ELR (cell line): Measurements from ENCODE around the gene RTL5.
"Not testable (repeated sequence)": the region's sequence is repeated elsewhere in the genome, so short reads cannot be mapped to it uniquely, and the experiment has no call there.

Experiments
- DNase-seq: peaks from one replicate; pipeline ENCODE4 v3.0.0-alpha.2; 2015; ENCODE audit warnings: low read depth

Gene RTL5

DNA sequence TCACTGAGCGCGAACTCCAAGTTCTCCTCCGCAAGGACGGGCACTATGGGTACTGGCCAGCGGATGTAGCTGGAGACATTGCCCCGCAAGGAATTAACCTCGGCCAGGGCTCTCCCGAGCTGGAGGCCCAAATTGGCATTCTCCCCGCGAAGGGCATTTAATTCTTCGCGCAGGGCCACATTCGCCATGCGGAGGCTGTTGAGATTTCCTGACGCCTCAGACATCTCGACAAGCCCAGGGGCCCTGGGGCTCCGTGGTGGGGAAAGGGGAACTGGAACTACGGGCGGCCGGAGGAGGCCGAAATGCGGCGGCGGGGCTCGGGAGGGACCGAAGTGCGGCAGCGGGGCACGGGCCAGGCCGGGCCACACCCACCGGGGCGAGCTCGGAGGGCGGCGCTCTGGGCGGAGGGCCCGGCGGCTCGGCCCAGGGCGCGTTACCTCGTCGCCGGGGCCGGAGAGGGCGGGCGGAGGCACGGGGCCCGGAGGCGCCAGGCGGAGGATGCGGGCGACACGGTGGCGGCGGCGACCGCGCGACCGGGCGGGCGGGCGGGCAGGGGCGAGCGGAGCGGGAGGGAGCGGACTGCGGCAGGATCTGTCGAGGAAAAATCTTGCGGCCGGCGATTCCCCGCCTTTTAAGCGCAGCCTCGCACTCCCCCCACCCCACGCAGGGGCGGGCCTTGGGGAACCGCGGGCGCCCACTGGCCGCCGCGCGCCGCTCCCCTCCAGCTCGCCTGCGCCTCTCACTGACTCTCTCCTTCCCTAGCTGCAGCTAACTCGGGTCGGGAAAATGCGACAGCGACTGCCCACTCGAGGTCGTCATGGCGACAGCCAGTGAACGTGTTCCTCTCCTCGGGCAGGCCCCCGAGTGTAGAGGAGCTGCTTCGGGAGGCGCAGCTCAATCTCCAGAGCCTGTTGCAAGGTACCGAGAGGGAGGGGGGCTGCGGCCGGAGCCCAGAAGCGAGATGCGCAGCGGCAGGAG lies at the start of gene RTL5:
TSS of gene RTL5 (minus strand) at position 599 of the 978 bp plus-strand sequence.
- peak; percentile 82 for DNase-seq

DNA sequence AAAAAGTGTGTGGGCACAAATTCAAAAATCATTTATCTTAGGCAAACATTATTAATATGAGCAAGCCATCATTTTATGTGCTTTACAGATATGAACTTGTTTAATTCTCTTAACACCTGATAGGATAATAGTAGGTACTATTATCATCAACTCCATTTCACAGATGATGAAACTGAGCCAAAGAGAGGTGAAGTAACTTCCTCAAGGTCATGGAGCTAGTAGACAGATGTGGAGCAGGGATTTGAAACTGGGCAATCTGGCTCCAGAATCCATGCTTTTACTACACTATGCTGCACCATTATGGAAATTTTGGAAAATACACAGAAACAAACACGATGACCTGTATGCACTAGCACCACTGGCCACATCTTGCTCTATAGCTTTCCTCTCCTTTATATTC lies 48.8 kb upstream of the RTL5 start:
- DNase-seq: no peak

DNA sequence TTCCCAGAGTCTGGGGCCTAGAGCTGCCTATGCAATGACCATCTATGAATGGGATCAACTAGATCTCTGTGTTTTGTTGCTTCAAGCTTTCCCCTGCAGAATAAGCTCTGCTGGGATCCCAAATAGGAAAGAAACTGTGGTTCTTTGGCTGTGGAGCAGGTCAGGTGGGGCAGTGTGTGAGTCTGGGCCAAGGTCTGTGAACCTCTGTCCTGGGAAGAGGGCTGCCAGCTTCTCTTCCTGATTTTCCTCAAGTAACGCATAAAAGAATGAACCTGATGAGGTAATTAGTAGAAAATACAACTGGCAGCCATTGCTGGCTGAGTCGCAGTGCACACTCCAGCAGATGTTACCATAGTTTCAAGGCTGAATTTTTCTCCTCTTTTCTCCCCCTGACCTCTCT lies 45.3 kb upstream of the RTL5 start:
- DNase-seq: no peak

DNA sequence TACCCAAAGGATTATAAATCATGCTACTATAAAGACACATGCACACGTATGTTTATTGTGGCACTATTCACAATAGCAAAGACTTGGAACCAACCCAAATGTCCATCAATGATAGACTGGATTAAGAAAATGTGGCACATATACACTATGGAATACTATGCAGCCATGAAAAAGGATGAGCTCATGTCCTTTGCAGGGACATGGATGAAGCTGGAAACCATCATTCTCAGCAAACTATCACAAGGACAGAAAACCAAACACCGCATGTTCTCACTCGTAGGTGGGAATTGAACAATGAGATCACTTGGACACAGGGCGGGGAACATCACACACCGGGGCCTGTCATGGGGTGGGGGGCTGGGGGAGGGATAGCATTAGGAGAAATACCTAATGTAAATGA lies 44.6 kb upstream of the RTL5 start:
- not testable (repeated sequence) for DNase-seq

DNA sequence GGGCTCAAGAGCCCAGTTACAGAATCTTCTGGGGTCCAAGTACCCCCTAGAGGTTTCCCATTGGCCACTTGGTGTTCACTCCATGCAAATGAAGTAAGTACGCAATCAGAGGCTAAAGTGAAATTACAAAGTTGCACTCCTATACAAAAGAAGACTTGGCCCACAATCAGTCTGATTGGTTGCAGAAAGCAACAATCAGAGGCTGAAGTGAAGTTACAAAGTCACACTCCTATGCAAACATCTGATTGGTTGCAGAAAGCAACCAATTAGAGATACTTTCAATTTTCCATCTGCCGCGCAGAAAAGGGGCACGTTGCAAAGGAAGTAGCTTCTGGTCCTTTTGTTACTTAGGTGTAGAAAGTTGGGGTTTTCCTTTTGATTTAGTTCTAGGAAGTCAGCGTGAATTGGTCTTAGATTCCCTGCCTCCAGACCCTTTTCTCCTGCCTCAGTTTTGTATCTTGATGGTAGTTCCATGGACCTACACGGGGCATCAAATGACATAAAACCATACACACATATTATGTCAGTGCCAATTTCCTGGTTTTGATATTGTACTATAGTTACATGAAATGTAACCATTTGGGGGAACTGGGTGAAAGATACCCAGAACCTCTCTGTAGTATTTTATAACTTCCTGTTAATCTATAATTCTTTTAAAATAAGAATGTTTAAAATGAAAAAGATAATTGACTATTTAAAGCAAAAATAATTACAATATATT lies 37.5 kb upstream of the RTL5 start:
- no peak for DNase-seq

DNA sequence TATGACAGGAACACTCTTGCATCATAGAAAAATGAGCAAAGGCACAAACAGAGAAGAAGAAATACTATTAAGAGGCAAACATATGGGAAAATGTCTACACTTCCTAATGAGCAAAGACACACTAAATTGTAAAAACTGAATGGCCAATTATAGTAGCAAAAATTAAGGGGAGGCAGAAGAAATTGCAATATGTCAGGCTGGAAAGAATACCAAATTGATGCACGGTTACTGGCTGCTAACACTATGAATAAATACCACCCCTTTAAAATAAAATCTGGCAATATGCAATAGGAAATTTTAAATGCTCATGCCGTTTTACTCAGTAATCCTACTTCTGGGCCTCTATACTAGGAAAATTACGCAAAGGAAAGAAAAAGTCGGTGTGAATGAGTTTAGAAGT lies 33.8 kb upstream of the RTL5 start:
- DNase-seq: no peak

DNA sequence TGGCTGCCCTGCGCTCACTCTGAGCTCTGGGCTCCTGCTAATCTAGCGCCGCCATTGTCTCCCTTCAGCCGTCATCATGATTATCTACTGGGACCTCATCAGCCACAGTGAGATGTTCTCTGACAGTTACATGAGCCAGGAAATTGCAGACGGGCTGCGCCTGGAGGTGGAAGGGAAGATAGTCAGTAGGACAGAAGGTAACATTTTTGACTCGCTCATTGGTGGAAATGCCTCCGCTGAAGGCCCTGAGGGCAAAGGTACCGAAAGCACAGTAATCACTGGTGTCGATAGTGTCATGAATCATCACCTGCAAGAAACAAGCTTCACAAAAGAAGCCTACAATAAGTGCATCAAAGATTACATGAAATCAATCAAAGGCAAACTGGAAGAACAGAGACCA lies 28.1 kb upstream of the RTL5 start:
- no peak for DNase-seq

DNA sequence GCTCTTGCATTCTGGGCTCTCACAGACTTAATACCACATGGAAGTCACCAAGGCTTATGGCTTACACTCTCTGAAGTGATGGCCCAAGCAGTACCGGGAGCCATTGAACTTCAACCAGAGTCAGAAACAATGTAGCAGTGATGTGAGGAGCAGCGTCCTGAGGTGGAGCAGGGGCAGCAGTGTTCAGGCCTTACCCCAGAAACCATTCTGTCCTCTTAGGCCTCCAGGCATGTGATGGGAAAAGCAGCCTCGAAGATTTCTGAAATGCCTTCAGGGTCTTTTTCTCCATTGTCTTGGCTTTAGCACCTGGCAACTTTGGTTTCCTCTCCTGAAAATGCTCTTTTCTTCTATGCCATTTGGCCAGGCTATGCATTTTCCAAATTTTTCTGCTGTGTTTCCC lies 27.1 kb upstream of the RTL5 start:
- DNase-seq: no peak

DNA sequence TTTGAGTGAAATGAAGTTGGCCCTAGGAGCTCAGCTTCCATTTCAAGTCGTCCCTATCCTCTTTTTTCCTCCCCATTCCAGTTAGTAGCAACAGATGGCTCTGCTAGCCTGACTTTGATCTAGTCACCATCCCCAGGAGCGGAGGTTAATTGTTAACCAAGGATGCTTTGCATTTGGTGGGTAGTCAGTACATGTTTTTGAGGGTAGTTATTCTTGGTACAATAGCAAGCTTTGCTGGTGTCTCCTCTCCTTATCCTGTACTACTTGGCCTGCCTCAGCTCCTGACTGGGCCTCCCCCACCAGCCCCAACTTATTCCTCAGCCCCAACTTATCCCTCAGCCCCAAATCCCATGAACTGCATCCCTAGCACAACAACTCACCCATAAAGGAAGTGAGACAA lies 14.8 kb upstream of the RTL5 start:
- DNase-seq: no peak

DNA sequence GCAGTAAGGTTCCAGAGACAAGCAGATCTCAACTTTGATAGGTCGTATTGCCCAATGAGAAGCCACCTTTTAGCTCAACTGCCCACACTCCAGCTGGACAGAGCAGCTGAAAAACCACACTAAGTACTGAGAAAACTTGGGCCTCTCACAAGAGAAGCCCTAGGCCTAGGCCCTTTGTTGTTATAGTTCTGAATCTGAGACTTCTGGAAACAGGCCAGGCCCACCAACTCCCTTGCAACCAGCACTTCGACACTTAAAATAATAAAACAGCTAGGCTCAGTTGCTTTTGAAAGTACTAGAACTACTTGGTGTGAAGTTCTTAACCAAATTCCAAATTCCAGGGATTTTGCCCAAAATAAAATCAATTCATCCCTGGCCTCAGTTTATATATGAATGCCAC lies 13.5 kb upstream of the RTL5 start:
- no peak for DNase-seq

DNA sequence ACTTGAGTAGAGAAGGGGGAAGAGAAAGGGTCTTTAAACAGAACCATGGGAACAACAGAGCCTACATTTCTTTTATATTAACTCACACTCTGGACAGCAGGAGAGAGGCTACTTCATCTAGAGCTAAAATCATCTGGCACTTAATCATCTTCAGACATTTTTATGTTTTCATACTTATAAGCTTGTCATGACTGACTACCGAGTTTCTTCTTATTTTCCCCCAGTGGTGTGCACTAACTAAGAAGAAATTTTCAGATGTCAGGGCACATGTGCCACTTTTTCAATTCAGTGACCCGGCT lies 11.8 kb upstream of the RTL5 start:
- DNase-seq: no peak

DNA sequence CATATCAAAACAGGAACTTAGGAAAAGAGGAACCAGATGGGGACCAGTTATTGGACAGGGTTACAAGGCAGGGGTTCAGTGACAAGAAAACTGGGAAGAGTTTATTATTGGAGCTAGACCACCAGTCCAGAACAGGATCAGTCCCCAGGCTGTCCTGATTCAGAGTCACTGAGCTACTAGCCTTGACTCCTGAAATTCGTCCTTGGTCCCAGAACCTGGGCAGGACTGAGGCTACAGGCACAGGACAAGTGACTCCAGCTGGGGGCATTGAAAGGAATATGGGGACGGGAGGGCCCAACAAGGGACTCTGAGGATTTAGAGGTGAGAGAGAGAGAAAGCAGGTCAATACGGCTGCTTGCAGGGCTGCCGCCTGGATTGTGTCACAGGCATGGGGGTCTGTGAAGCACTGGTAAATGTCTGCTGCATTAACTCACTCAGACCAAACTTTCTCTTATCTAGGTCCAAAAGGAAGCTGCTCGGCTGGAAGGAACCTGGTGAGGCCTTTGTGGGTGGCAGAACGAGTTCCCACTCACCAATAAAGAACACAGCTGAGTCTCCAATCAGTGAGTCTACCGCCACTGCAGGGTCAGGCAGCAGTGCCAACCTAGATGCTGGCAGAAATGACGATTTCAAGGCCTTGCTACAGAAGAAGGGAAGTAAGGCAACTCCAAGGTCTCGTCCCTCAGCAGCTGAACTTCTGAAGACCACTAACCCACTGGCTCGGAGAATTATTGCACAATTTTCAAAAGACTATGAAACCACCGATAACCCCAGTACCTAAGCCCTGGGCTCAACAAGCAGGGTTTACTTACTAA lies 11.3 kb upstream of the RTL5 start:
- no peak for DNase-seq

DNA sequence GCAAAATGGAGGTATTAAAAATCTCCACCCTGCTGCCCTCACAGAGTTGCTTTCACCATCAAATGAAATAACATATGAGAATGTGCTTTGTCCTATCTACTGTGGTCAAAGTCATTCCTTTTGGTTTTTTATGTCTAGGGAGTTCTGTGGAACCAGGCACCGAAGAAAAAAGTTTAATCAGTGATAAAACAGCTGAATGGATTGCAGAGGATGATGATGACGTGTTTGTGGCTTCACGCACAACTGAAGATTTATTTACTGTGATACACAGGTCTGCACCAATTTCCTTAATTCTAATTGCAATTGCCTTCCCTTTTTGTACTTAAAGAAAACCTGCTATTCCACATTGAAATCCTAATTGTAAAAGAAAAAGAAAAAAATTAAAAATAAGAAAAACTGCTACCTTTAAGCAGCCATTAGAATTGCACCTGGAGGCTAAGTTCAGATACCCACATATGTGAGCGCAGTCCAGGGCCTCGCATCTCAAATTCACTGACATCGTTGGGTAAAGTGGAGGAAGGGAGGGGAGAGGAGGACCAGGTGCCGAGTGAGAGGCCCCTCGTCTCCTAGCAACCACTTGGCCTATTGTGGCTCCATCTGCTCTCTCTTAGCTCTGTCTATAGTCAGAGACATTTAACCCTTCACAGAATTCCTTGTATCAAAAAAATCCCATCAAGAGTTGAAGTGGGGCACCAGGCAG lies 10.5 kb upstream of the RTL5 start:
- DNase-seq: no peak

DNA sequence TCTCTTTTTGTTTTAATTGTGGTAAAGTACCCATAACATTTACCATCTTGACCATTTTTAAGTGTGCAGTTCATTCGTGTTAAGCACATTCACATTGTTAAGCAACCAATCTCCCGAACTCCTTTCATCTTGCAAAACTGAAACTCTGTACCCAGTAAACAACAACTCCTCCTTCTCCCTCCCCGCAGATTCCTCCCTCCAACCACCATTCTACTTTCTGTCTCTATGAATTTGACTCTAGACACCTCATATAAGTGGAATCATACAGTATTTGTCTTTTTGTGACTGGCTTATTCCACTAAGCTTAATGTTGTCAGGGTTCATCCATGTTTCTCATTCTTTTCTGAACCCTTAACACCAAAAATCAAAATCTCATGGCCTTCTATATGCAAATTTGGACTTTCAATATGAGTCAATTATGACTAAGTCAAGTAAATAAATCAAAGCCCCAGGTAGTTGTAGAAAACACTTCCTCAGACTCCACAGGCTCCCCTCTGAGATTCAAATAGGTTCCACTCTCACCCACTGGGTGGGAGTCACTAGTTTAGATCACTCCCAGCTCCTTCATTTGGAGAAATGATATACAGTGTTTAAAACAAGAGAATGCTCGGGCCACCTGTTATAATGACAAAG lies 9.8 kb upstream of the RTL5 start:
- DNase-seq: peak; percentile 4

DNA sequence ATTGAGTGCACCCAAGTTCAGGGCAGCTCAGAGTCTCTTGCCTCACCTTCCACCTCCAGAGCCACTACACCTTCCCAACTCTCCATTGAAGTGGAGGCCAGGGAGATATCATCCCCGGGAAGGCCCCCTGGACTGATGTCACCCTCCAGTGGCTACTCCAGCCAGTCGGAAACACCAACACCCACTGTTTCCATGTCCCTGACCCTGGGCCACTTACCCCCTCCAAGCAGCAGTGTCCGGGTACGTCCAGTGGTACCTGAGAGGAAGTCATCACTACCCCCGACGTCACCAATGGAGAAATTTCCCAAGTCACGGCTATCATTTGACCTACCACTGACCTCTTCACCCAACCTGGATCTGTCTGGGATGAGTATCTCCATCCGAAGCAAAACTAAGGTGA lies 7.8 kb upstream of the RTL5 start:
- no peak for DNase-seq

DNA sequence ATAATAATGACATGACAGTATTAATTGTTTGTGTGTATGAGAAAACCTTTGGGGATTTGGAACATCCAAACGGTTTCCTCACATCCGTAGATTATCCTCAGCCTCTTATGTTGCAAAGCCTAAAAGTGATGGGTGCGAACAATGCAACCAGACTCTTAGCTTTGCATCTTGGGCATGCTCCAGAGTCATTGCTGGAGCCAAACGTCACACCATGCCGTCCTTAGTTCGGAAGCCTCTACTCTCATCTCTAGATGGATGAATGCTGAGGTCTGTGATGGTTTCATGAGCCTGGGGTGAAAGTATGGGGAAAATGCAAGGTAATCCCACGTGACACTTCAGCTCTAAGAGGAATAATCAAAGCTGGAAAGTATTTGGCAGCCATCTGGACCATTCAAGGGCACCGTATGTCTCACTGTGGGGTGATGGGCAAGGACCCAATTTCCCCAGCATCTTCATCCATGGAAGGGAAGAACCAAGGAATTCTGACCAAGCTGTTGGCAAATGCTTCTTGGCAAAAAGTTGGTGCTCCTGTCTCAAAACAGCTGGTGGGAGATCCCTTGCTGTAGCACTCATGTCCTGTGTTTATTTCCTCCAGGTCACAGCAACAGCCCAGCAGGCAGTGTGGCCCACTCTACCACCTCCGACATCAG lies 6.3 kb upstream of the RTL5 start:
- no peak for DNase-seq

DNA sequence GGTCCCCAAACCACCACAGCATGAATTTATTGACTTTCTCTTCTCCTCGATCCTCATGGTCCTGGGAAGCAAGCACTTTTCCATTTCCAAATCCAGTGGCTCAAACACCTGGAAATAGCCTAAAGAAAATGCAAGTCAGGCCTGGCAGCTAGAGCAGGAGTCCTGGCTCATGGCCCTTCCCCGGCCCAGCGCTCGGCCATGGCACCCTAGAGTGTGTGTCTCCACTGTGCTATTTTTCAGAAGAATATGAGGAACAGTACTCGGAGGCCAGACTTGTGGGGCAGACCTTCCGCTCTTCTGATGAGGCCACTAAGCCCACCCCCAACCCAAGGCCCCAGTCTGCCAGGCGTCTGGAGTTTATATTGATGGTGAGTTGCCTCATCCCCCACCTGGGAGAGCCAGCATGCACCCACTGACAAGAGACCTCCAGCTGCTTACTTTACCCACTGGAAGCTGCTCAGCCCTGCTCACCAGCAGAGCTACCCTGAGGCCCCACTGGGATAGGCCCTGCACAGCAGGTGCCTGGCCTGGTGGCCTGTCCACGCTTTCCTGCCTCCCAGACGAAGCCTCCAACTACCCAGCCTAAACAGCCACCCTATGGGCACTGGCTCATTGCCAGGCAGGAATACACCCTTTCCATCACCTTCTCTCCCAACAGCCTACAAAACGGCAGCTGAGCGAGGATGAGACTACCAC lies 2.3 kb upstream of the RTL5 start:
- no peak for DNase-seq

DNA sequence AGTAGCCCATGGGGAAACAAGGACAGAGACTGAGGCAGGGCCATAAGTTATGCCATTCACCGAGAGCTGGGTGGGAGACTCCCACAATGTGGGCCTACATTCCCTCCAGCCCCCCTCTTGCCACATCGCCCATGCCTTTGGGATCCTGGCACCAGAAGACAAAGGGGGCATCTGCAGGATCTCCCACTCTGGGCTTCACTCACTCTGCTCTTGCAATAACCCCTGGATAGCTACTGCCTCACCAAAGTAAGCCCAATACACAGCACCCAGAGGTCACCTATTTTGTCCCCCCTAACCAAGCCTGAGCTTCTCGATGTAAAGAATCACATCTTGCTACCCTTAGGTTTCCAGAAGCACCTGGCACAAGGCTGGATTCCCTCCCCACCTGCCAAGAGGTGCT lies 741 bp upstream of the RTL5 start:
- no peak for DNase-seq

DNA sequence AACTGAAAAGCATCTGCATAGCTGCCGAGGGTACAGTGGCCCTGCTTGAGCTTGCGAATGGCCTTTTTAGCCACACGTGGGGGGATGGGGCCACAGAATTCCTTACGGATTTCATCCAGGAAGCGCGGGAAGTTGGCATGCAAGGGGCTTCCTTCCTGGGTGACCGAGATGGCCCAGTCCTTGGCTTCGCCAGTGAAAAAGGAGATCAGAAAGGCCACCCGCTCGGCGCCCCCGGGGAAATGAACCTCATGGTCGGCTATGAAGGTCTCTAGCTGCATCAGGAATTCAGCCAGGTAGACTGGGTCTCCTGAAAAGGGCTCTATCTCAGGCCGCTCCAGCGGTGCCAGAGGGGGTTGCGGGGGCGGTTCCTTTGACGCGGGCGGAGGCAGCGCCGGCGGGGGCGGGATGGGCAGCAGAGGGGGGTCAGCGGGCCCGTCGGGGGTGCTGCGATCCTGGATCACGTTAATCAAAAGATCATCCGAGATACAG lies 909 bp downstream of the RTL5 start:
- DNase-seq: no peak

DNA sequence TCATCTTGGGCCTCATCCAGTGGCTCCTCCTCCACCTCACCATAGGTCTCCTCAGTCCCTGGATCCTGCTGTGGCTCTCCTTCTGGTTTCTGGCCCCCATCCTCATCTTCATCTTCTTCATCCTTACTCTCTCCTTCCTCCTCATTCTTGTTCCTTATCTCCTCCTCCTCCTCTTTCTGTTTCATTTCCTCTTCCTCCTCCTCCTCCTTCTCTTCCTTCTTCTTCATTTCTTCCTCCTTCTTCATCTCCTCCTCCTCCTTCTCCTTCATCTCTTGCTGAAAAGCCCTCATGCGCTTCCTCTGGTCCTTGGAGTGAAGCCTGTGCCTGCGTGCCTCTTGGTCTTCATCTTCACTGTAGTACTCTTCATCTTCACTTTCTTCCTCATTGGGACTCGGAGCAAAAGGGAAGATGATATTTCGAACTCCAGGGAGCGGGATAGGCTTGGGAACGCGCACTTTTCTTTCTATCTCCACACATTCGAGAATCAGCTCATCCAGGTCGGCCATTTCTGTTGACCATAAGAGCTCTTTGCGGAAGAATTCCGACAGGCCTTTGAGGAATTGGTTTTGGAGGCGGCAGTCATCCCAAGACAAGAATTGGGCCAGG lies 1.5 kb downstream of the RTL5 start:
- DNase-seq: no peak
